Measurements from ENCODE around the gene OR51L1.

GRCh38 chr11:5007561-5007960, 12.9 kb downstream of the OR51L1 start:
- TF ChIP-seq PPARA (CRISPR knock-in tag; IDR thresholded peaks at IDR 0.05; ENCODE audit: borderline replicate concordance) (no peak), ZC3H10 (CRISPR knock-in tag; IDR thresholded peaks at IDR 0.05) (no peak), SNAI2 (CRISPR knock-in tag; IDR thresholded peaks at IDR 0.05) (no peak), ESRRG (CRISPR knock-in tag; IDR thresholded peaks at IDR 0.05) (no peak), ZFP30 (CRISPR knock-in tag; IDR thresholded peaks at IDR 0.05) (no peak), CREB5 (CRISPR knock-in tag; IDR thresholded peaks at IDR 0.05; ENCODE audit: low read depth) (no peak), ZNF70 (CRISPR knock-in tag; IDR thresholded peaks at IDR 0.05) (no peak), ISL1 (CRISPR knock-in tag; IDR thresholded peaks at IDR 0.05) (no peak), ZNF8 (CRISPR knock-in tag; IDR thresholded peaks at IDR 0.05) (no peak), CSRNP3 (CRISPR knock-in tag; IDR thresholded peaks at IDR 0.05) (no peak)
